Activated T-helper 9 cell treated with anti-CD3 and anti-CD28 coated beads, Interleukin-2, amount 50 U/mL, for 16 hours (primary cell): ENCODE results near the gene IRS1.

Experiments used
- DNase-seq: peaks from one replicate; pipeline ENCODE4 v3.0.0-alpha.2; 2020; ENCODE audit warnings: low read depth

Gene IRS1

GRCh38 chr2:226791056-226791486, 8.5 kb downstream of the IRS1 start:
- DNase-seq: no peak

GRCh38 chr2:226790431-226790830, 9.2 kb downstream of the IRS1 start:
- DNase-seq: no peak

GRCh38 chr2:226790011-226790410, 9.6 kb downstream of the IRS1 start:
- DNase-seq: no peak

- no peak for DNase-seq
Measured at GRCh38 chr2:226788881-226789490, 10.6 kb downstream of the IRS1 start.

- DNase-seq: no peak
Measured at GRCh38 chr2:226788064-226788463, 11.6 kb downstream of the IRS1 start.

GRCh38 chr2:226783885-226784284, 15.7 kb downstream of the IRS1 start:
- no peak for DNase-seq

- DNase-seq: no peak
Measured at GRCh38 chr2:226782092-226782713, 17.4 kb downstream of the IRS1 start.

GRCh38 chr2:226780431-226780830, 19.2 kb downstream of the IRS1 start:
- DNase-seq: no peak

- DNase-seq: no peak
Measured at GRCh38 chr2:226777611-226778010, 22.0 kb downstream of the IRS1 start.

GRCh38 chr2:226776104-226776503, 23.5 kb downstream of the IRS1 start:
- no peak for DNase-seq

- no peak for DNase-seq
Measured at GRCh38 chr2:226775032-226775509, 24.5 kb downstream of the IRS1 start.

GRCh38 chr2:226773291-226773690, 26.3 kb downstream of the IRS1 start:
- DNase-seq: no peak

GRCh38 chr2:226772389-226773179, 27.0 kb downstream of the IRS1 start:
- no peak for DNase-seq

GRCh38 chr2:226771067-226771466, 28.6 kb downstream of the IRS1 start:
- DNase-seq: no peak

- DNase-seq: no peak
Measured at GRCh38 chr2:226767056-226767813, 32.4 kb downstream of the IRS1 start.

- no peak for DNase-seq
Measured at GRCh38 chr2:226766352-226767055, 33.1 kb downstream of the IRS1 start.

GRCh38 chr2:226763320-226763719, 36.3 kb downstream of the IRS1 start:
- no peak for DNase-seq

GRCh38 chr2:226761195-226761583, 38.4 kb downstream of the IRS1 start:
- no peak for DNase-seq

GRCh38 chr2:226760412-226761194, 39.0 kb downstream of the IRS1 start:
- DNase-seq: no peak

GRCh38 chr2:226759768-226760167, 39.9 kb downstream of the IRS1 start:
- no peak for DNase-seq
